Left ventricle myocardium superior (tissue), 1 donor: ENCODE measurements around the gene MSH3. TPM values are rescaled to one million over a fixed set of nuclear protein-coding genes. Genes with fewer than 3 reads are reported as not detected.
"Not testable (repeated sequence)": the region's sequence is repeated elsewhere in the genome, so short reads cannot be mapped to it uniquely, and the experiment has no call there.

Source experiments
- ATAC-seq: fragments of 200-7000 bp; cut with Tn5 transposase; one replicate; pipeline ENCODE4 v1.9.1; 2020; ENCODE audit warnings: mild to moderate bottlenecking, moderate library complexity
- DNase-seq: peaks from one replicate; pipeline ENCODE4 v3.0.0-alpha.2; 2020
- intact Hi-C: fragments of 100-400 bp; cut with micrococcal nuclease; formaldehyde crosslinking; loops from one replicate; pipeline ENCODE4 v1.11.0; 2022
- total RNA-seq: library from RNA; stranded (reverse); fragmentation: NEBNext Ultra II Directional; extraction: Animal tissue kit (Norgen Biotek cat#: 25700); gene quantifications from one replicate; pipeline ENCODE4 v1.2.1, GENCODE V29; 2021
- donor health status: DM: no; HTN: yes; CAD: no; lungs with severe emphysema.

The MSH3 gene
- total RNA-seq, 1 donor from 2014 or later, result 11.9 TPM

DNA sequence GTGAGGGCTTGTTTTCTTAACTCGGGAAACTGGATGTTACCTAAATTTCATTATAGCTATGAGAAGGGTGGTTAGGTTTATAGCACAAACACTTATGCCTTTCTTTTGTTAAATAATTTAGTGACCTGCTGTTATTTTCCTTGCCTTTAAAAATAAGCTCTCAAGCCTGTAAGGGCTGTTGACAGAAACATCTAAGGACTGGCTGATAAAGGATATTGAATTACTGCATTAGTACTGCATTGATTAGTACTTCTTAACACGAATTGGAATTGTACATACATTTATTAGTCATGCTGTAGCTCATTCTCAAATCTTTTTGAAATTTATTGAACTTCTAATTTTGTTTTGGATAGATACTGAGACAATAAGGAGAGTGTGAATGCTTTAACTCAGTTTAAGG lies 85.4 kb downstream of the MSH3 start:
- intact Hi-C loops, result no loop called here
- ATAC-seq, result no peak
- no peak for DNase-seq

DNA sequence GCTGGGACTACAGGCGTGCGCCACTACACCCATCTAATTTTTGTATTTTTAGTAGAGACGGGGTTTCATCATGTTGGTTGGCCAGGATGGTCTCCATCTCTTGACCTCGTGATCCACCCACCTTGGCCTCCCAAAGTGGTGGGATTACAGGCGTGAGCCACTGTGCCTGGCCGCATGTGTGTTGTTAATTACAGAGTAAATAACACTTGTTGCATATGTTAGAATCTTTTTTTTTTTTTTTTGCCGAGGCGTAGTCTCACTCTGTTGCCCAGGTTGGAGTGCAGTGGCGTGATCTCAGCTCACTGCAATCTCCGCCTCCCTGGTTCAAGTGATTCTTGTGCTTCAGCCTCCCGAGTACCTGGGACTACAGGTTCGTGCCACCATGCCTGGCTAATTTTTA lies 86.0 kb downstream of the MSH3 start:
- DNase-seq, ATAC-seq, intact Hi-C loops: not testable (repeated sequence)

DNA sequence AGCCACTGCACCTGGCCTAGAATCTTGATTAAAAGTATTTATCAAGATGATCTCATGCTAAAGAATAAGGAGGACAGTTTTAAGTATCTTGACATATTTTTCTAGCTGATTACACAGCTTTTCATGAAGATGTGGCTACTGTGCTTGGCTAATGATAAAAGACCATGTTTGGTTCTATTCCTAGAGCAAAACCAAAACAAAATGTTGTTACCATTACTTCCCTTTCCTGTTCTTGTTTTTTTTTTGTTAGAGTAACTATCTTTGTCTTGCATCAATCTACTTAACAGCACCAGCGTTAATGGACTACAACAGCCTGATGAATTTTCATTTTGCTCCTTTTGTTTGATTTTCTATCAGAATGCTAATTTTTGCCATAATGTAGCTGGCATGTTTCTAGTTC lies 86.5 kb downstream of the MSH3 start:
- no peak for DNase-seq
- no peak for ATAC-seq
- intact Hi-C loops, result no loop called here

DNA sequence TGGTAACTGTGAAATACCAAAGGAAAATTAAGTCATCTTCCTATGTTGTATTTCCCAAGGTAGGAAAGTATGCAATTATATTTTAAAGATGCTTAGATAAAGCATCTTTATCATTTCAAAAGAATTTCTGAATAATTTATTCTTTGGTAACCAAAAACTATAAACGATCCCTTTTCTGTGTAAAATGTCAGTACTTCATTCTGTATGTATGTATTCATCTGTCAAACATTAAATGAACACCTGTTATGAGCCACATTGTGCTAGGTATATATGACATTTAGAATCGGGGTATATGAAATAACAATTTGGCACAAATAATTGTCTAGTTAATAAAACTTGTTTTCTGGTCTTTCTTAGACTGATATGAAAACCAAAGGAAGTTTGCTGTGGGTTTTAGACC lies 89.7 kb downstream of the MSH3 start:
- ATAC-seq, result no peak
- no peak for DNase-seq
- intact Hi-C loops, result no loop called here

DNA sequence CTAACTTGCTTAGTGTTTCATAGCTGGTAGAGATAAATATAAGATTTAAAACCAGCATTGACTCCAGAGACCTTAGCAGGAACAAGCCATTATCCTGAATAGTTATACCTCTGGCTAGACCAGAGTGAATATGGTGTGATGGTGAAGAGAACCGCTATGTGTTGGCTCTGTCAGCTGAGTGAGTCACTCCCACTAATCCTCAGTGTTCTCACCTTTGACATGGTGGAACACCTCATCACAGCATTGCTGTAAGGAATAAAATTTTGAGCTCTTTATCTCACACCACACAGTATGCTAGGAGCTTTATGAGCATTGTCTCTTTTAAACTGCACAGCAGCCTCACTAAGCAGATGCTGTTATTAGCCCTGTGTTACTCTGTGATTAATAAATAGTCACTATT lies 91.0 kb downstream of the MSH3 start:
- ATAC-seq (no peak), DNase-seq (no peak)
- intact Hi-C loops, result no loop called here

DNA sequence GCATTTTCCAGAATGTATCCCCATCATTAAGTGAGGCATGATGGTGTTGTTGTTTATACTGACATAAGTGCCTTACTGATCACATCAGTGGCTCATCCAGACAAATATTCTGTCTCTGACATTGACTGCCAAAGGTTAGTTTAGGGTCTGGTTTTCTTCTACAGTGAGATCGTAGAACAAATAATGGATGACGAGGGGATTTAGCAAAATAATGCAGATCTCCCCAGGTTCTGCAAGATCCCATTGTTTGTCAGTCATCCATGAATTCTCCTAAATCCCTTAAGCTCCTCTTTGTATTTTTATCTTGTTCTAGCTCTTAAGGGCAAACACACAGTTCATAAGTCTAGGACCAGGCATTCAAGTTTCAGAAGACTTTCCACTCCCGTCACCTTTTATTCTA lies 93.5 kb downstream of the MSH3 start:
- intact Hi-C loops, result no loop called here
- ATAC-seq (no peak), DNase-seq (no peak)

DNA sequence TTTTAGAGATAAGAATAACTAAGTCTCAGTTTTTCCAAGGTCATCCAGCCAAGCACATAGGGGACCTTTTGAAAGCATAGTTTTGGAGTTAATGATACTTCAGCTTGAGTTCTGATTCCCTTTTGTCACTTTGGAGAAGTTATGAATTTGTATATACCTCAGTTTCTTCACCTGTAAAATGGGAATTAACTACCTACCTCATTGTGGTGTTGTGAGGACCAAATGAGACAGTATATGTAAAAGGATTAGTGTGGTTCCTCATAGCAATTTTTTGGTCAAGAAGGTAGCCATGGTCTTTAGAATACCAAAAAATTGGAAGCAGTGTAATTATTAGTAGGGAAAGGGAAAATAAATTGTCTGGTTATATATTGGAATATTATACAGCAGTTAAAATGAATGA lies 98.0 kb downstream of the MSH3 start:
- no peak for ATAC-seq
- intact Hi-C loops, result no loop called here
- no peak for DNase-seq

DNA sequence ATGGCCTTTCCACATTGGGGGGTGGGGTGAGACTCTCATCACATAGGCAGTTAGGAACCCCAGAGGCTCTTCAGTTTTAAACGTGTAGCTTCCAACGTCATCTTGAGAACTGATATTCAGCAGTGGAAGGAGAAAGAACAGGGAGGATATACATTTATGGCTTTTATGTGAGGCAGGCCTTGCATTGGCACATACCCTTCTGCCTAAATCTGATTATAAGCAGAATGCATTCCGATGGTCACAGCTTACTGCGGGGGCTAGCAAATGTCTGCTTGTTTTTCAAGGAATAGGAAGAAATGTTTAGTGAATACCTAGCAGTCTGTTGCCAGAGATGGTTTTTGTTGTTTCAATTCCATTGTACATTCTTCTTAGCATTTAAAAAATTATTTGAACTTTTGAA lies 99.3 kb downstream of the MSH3 start:
- DNase-seq, result no peak
- intact Hi-C loops, result no loop called here
- ATAC-seq, result no peak

DNA sequence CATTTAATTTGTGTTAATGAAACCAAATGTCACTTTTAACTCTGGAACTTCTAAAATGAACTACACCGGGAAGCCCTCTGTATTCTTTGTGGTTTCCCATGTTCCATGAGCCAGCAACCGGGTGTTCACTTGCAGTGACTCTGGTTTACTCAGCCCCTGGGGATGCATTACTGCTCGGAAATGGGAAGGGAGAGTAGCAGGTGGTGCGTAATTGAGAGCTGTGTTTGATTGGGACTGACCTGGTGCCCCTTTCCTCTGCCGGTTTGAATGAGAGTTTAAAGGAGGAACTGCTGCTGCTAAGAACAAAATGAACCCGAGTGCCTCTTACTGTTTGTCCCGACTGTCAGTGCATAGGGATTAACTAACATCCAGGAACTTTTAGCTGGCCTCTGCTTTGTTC lies 100.4 kb downstream of the MSH3 start:
- ATAC-seq, result peak; percentile 47
- DNase-seq, result no peak
- intact Hi-C loops, result no loop called here

DNA sequence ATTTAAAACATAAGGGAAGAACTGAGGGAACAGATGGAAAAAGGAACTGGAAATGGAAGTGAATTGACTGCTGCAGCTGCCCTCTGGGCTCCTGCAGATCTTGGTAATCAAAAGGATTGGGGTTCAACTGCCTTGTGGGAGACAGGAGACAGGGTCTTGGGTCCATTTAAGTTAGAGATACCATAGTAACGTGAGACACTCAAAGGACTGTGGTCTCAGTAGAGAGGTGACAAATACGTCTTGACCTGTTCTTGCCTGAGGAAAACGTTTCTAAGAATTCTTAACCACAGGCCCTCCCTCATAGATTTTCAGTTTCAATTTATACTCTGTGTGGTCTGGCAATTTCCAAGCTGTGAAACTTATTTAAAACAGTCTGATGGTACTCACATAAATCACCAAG lies 101.2 kb downstream of the MSH3 start:
- intact Hi-C loops, result no loop called here
- no peak for ATAC-seq

DNA sequence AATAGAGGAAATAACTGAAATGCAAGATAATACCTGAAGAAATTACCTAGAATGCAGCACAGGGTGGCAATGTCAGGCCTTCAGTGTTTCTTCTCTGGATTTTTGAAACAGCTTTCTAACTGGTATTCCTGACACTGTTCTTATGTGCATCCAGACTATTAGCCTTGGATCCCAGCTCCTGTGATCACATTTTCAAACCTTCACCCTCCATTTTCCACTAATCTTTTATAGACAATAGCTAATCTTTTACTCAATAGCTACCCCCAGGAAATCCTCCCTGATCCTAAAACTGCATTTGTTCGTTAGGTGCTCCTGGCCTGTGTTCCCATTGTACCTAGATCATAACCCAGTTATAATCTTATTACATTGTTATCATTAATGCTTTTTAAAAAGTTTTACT lies 101.8 kb downstream of the MSH3 start:
- ATAC-seq (no peak), DNase-seq (no peak)
- intact Hi-C loops, result no loop called here

More for the DNA sequence above, 101.2 kb downstream of the MSH3 start:
- no peak for DNase-seq

DNA sequence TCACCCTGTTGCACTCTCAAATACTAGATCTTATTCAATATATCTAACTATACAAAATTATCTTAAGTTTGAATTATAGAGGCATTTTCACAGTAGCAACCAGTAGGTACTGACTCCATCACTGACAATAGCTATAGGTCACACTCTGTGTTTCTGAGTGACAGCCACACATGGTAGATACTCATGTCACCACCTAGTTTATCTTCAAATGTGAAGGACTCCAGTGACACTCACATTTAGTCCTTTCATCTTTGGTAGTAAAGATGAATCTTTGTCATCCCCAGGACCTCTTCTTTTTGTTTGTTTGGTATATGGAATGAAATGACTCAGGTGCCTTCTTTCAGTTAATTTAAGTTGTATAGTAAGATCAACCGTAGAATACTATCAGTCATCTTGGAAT lies 102.8 kb downstream of the MSH3 start:
- DNase-seq (no peak), ATAC-seq (no peak)
- intact Hi-C loops, result no loop called here

DNA sequence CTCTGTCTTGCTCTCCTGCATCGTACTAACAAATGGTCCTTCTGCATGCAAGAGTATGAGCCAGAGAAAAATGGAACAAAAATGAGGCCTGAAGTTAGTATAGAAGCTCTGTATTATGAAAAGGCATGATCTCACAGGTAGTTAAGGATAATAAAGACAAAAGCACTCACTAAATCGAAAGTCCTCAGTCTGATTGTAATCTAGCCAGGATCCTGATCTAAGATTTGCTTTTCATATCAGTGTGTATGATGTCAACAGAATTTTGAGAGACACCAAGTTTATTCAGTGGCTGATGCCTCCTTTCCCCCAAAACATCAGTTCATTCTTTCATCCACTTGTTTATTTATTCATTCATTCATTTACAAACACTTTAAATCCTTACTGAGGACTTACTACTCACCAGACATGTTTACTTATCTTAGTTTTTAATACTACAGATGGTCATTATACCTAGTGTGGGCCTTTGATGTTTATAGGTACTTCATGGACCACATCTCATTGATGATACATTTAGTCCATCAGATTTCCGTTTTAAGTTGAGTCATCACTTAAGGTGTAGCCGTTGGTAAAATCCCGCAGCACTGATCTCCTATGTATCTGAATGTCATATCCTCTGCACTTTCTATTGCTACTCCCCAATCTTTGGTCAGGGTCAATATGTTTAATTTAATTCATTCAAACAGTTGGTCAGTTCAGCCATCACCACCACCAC lies 105.6 kb downstream of the MSH3 start:
- intact Hi-C loops, result no loop called here
- no peak for ATAC-seq
- DNase-seq, result no peak

DNA sequence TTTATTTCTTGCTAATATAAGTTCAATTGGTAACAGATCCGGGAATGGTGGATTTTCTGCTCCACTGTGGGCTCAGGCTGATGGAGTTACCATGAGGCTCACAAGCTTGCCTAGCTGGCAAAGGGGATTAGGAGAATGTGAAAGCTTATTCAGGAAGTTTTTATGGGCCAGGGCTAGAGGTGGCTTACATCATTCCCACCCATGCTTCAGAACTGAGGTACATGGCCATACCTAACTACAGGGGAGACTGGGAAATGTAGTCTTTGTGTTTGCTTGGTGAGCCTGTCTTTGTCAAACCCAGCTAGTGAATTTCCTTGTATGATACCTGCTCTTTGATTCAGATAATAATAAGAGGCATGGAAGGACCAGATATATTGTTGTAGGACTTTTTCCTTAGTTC lies 106.2 kb downstream of the MSH3 start:
- DNase-seq, result no peak

DNA sequence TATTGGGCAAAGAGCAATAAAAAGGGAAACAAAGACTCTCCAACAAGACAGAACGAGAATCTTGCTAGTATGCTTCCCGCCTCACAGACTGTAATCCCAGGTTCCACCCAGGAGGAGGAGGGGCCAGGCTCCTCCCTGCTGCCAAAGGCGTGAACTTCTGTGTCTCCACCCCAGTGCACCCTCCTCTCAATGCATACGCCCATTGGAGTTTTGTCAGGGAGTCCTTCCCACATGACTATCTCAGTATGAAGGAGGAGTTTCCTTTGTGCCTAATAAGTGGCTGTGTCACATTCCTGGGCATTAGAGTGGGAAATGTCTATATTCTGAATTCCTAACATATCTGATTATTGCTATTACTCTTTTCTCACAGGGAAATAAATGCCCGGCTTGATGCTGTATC lies 106.7 kb downstream of the MSH3 start:
- intact Hi-C loops, result no loop called here

More for the DNA sequence above, 106.2 kb downstream of the MSH3 start:
- intact Hi-C loops, result no loop called here
- no peak for ATAC-seq

DNA sequence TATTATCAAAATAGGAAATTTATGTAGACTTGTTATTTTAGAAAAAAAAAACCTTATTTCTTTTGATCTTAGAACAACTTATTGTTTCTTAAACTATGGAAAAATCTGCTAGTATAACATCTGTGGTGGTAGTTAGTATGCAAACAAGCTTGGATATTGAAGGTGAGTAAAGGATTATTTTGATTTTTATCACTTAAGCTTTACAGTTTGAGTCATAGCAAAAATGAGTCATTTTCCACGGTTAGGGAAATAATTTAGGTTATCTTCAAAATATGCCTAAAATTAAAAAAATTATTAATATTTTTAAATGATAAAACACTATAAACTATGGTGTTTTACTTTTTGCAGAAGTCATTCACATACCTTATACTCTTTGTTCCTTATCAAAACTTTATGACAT lies 107.5 kb downstream of the MSH3 start:
- DNase-seq, result no peak

More for the DNA sequence above, 106.7 kb downstream of the MSH3 start:
- no peak for ATAC-seq
- DNase-seq, result no peak

DNA sequence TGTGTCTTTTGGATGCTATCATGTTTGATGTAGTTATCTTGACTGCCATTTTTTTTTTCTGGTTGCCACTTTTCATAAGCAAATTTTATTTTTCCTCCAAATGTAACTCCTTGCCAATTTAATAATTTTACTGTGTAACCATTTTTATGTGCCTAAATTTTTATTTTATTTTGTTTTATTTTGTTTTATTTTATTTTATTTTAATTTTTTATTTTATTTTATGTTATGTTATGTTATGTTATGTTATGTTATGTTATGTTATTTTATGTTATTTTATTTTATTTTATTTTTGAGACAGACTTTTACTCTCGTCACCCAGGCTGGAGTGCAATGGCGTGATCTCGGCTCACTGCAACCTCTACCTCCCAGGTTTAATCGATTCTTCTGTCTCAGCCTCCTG lies 108.1 kb downstream of the MSH3 start:
- intact Hi-C loops, result no loop called here
- ATAC-seq, result no peak
- DNase-seq, result no peak

More for the DNA sequence above, 107.5 kb downstream of the MSH3 start:
- intact Hi-C loops, result no loop called here
- ATAC-seq, result no peak

DNA sequence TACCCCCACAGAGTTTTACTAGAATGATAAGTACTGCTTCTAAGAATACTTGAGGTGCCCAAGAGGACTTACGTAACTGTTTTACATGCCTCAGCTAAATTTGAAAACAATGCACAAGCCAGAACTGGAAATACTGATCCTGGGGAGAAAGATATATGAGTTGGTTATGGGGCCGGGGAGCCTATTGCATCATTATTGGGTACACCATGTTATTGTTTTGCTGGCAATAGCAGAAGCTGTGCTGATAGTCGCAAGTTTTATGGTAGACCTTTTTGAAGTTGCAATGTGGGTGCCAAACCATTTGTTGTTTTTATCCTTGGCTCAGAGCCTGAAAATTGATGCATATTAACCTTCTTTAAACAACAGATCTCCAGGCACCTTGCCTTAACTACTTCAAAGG lies 108.8 kb downstream of the MSH3 start:
- intact Hi-C loops, result no loop called here
- ATAC-seq (no peak), DNase-seq (no peak)

DNA sequence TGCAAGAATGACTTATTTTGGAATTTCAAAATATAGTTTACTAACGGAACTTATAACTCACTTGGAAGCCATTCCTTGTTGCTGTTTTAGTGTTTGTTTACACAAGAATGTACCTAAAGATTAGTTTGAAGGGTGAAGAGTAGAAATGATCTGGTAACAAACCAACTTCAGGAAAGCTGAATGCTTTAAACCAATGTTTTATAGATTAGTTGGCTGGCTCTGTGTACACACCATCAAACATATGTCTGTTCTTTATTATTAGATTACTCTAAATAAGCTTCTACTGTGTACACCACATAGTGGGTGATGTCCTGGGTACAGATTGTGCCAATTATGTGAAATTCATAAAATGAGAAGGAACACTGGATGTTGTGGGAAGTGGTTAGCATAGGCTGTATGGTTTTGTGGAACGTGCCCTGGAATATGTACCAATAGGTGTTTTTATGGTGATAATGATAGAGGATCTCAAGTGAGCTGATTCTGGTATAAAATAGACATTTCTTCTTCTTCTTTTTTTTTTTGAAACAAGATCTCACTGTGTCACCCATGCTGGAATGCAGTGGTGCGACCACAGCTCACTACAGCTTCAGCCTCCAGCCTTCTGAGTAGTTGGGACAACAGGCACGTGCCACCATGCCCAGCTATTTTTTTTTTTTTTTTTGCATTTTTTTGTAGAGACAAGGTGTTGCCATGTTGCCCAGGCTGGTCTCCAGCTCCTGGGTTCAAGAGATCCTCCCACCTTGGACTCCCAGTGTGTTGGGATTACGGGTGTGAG lies 109.6 kb downstream of the MSH3 start:
- intact Hi-C loops, result no loop called here
- no peak for ATAC-seq
- DNase-seq, result no peak

DNA sequence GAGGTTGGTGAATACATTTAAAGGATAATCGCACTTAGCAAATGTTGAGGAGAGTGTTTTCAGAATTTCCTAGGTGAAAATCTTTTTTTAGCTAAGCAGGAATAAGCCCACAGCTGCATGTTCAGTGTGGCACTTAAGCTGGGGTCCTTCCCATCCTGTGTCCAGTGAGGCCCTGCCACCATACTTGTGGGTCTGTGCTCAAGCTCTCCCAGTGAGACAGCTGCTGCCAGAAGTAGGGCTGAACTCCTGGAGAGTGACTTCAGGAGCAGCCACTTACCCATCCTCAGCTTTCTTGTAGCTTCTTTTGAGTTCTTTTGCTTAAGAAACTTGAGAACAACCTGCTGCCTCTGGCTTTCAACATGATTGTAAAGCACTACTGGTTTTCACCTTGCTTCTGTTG lies 110.3 kb downstream of the MSH3 start:
- intact Hi-C loops, result no loop called here
- DNase-seq (no peak), ATAC-seq (no peak)
